Upper lobe of left lung (tissue), 4 donors: ENCODE results near the gene DBH.

Source experiments
- POLR2A ChIP-seq, 4 donors: fragments of 450-650 bp; IDR thresholded peaks; one replicate each; pipeline ENCODE4 v1.5.1; 2016 to 2017; ENCODE audit warnings: antibody characterized with exemption in 4 of 4, mild to moderate bottlenecking in 2 of 4
- TF ChIP-seq, protein P1 (sequence below), 6 experiments: fragments of 450-650 bp in 4 of 6; fragments of 200-600 bp in 2 of 6; sonication (generic) in 2 of 6; IDR thresholded peaks; one replicate each; pipeline ENCODE4 v1.5.1; 2016 to 2019; ENCODE audit warnings: antibody characterized with exemption in 6 of 6

GRCh38 chr9:133615606-133616188 is 20.5 kb upstream of the DBH start:
- TF ChIP-seq, protein P1, sequence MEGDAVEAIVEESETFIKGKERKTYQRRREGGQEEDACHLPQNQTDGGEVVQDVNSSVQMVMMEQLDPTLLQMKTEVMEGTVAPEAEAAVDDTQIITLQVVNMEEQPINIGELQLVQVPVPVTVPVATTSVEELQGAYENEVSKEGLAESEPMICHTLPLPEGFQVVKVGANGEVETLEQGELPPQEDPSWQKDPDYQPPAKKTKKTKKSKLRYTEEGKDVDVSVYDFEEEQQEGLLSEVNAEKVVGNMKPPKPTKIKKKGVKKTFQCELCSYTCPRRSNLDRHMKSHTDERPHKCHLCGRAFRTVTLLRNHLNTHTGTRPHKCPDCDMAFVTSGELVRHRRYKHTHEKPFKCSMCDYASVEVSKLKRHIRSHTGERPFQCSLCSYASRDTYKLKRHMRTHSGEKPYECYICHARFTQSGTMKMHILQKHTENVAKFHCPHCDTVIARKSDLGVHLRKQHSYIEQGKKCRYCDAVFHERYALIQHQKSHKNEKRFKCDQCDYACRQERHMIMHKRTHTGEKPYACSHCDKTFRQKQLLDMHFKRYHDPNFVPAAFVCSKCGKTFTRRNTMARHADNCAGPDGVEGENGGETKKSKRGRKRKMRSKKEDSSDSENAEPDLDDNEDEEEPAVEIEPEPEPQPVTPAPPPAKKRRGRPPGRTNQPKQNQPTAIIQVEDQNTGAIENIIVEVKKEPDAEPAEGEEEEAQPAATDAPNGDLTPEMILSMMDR (IDR thresholded peaks at IDR 0.05) = no peak
- TF ChIP-seq POLR2A (IDR thresholded peaks at IDR 0.05) = no peak
